GM19328 (cell line): ENCODE data around the gene MYO18B.

Experiments used
- ATAC-seq: cut with Tn5 transposase; IDR thresholded peaks from one replicate; pipeline ENCODE4 v1.9.1; 2021; ENCODE audit warnings: mild to moderate bottlenecking, moderate library complexity; ENCODE audit not compliant: unreplicated experiment

The MYO18B gene

GRCh38 chr22:25711491-25711890 lies 30.5 kb upstream of the MYO18B start:
- no peak for ATAC-seq

GRCh38 chr22:25712661-25713400 lies 29.2 kb upstream of the MYO18B start:
- no peak for ATAC-seq

- ATAC-seq, result no peak
These were observed 27.9 kb upstream of the MYO18B start for GRCh38 chr22:25714070-25714469.

DNA sequence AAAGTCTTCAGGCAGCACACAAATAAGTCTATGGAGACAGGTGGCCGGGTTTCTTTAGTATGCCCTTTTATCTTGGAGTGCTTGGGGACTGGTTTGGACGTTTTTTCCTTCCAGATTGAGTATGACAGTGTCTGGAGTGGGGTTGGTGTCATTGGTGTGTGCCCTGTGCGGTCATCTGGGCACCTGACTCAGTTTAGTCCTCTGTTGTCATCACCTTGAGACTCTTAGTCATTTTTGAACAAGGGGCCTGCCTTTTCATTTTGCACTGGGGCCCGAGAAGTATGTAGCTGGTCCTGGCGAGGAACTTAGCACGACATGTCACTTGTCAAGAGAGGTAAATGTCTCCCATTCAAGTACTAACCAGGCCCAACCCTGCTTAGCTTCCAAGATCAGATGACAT lies 27.2 kb upstream of the MYO18B start:
- ATAC-seq, result no peak

DNA sequence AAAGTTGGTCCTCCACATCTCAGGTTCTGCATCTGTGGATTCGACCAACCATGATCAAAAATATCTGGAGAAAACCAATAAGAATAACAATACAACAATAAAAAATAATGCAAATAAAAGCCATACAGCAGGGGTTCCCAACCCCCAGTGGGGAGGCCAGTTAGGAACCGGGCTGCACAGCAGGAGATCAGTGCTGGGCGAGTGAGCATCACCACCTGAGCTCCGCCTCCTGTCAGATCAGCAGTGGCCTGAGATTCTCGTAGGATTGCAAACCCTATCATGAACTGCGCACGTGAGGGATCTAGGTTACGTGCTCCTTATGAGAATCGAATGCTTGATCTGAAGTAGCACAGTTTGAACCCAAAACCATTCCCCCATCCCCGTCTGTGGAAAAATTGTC lies 25.4 kb upstream of the MYO18B start:
- no peak for ATAC-seq

DNA sequence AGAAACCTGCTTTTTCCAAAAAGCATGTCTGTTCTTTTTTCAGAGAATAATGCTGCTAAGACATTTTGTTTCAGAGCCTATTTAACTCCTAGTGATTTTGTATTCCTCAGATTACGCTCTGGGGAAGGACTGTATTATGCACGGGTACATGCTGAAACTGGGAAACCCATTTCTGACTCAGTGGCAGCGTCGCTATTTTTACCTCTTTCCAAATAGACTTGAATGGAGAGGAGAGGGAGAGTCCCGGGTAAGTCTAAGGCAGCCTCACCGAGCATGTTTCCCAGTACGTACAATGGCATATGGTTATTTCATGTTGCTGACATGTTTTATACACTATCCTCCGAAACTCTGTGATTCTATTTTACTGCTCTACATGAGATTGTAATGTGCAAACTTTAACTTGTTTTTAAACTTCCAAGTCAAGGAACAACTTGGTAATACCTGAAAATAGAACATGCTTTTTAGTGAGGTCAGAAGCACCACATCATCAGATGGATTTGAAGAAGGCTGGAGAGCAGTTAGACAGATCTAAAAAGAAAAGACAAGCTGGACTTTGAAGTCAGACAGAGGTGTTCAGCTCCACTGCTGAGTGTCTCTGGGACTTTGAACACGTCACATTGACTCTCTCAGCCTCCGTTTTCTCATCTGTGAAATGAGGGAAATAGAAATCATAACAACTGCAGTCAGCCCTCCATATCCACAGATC lies 23.7 kb upstream of the MYO18B start:
- no peak for ATAC-seq

- no peak for ATAC-seq
These were observed 19.8 kb upstream of the MYO18B start for GRCh38 chr22:25722223-25722622.

DNA sequence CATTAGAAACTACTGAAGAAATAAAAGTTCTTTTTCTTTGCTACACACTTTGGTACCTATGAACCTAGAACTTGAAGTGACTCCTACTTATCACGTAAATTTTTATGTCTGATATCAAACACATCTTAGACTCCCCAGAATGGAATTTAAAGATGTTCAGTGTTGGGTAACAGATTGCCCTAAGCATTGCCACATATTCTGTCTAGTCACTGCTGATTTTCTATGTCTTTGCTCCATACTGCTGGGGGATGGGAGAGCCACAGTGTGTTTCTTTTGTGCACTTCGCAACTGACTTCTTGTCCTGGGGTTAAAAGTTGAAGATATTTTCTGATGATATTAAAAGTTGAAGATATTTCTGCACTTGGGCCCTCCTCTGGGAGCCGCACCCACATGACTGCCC lies 19.4 kb upstream of the MYO18B start:
- ATAC-seq, result no peak

- ATAC-seq, result no peak
These were observed 15.7 kb upstream of the MYO18B start for GRCh38 chr22:25726241-25726640.

- no peak for ATAC-seq
These were observed 13.9 kb upstream of the MYO18B start for GRCh38 chr22:25728071-25728470.

GRCh38 chr22:25729016-25729995 lies 12.7 kb upstream of the MYO18B start:
- no peak for ATAC-seq

- no peak for ATAC-seq
These were observed 6.3 kb upstream of the MYO18B start for GRCh38 chr22:25735650-25736049.

GRCh38 chr22:25736378-25737011 lies 5.5 kb upstream of the MYO18B start:
- ATAC-seq, result no peak

GRCh38 chr22:25739659-25740344 lies 2.2 kb upstream of the MYO18B start:
- no peak for ATAC-seq

DNA sequence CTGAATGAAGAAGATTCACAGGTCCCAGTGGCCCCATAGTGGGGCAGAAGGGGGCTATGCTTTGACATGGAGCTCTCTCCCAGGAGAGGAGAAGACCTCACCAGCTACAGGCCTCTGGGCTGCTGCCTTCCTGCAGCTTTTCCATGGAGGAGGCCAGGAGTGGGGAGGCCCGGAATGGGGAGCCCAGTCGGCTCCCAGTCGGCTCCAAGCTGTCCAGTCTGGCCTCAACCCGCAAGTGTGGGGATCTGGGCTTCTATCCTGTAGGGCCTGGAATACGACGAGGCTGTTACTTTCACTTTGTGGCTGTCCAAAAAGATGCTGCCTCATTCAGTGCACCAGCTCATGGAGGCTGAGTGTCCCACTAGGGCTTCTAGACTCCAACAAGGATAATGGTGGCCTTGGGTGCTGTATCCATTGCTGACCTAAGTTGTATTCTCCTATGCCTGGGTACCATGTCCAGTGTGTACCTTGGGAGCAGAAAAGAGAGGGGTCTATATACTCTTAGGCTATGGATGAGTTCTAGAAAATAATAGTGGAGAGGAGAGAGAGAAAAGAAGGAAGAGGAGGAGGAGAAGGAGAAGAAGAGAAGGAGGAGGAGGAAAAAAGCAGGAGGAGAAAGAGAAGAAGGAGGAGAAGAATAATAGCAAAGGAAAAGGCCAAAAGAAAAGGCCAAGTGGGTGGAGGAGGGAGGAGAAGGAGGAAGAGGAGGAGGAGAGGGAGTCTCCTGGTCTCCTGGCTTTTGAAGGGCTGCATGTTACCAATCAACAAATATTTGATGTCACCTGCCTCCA lies 1.1 kb downstream of the MYO18B start:
- no peak for ATAC-seq

GRCh38 chr22:25744694-25745093 lies 2.7 kb downstream of the MYO18B start:
- ATAC-seq, result no peak

- ATAC-seq, result no peak
These were observed 3.5 kb downstream of the MYO18B start for GRCh38 chr22:25745341-25746011.

DNA sequence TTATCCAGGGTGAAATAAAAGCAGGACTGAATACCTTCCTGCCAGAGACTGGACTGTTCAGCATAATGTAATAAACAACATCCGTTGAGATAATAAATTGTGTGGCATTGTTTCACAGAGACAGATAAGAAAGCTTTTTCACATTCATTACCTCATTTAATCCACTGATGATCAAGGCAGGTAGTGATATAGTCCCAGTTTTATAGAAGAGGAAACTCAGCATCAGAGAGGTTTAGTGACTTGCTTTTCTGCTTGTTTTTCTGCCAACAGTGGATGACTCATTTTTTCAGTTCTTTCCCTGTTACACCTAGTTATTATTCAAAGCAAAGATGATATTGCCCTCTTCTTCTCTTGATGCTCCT lies 4.0 kb downstream of the MYO18B start:
- ATAC-seq, result no peak
